GM19467 (cell line): ENCODE measurements around the gene STK32C.

Experiments
- ATAC-seq: cut with Tn5 transposase; IDR thresholded peaks from one replicate; pipeline ENCODE4 v1.9.1; 2021; ENCODE audit warnings: mild to moderate bottlenecking, moderate library complexity; ENCODE audit not compliant: unreplicated experiment

The STK32C gene

GRCh38 chr10:132202070-132202970 is 105.4 kb downstream of the STK32C start:
- no peak for ATAC-seq

GRCh38 chr10:132201111-132201969 is 106.4 kb downstream of the STK32C start:
- ATAC-seq, result no peak

- no peak for ATAC-seq
Measured at GRCh38 chr10:132200344-132201110, 107.2 kb downstream of the STK32C start.

GRCh38 chr10:132199854-132200311 is 107.9 kb downstream of the STK32C start:
- no peak for ATAC-seq

- ATAC-seq, result no peak
Measured at GRCh38 chr10:132199268-132199853, 108.4 kb downstream of the STK32C start.

- no peak for ATAC-seq
Measured at GRCh38 chr10:132198381-132199181, 109.2 kb downstream of the STK32C start.

- no peak for ATAC-seq
Measured at GRCh38 chr10:132198068-132198370, 109.7 kb downstream of the STK32C start.

- no peak for ATAC-seq
Measured at GRCh38 chr10:132197271-132198067, 110.3 kb downstream of the STK32C start.

- no peak for ATAC-seq
Measured at GRCh38 chr10:132196178-132197113, 111.3 kb downstream of the STK32C start.

GRCh38 chr10:132195366-132196075 is 112.2 kb downstream of the STK32C start:
- no peak for ATAC-seq

- ATAC-seq, result no peak
Measured at GRCh38 chr10:132194726-132195125, 113.0 kb downstream of the STK32C start.

- ATAC-seq, result no peak
Measured at GRCh38 chr10:132193907-132194552, 113.7 kb downstream of the STK32C start.

- no peak for ATAC-seq
Measured at GRCh38 chr10:132192991-132193665, 114.6 kb downstream of the STK32C start.

- no peak for ATAC-seq
Measured at GRCh38 chr10:132192076-132192975, 115.4 kb downstream of the STK32C start.

- ATAC-seq, result no peak
Measured at GRCh38 chr10:132189810-132190422, 117.8 kb downstream of the STK32C start.
